HEK293T (cell line): Measurements from ENCODE around the gene CACNA1C.

Source experiments
- CTCF ChIA-PET: fragments of 350-600 bp; formaldehyde crosslinking; extraction: SDS; loops from one replicate; lab custom pipeline; 2021; ENCODE audit warnings: antibody characterized with exemption, inconsistent platforms; lab: Yijun Ruan, JAX
- POLR2A ChIA-PET: fragments of 350-600 bp; formaldehyde crosslinking; extraction: SDS; loops from one replicate; lab custom pipeline; 2020; ENCODE audit warnings: antibody characterized with exemption, inconsistent platforms; lab: Yijun Ruan, JAX
- DNase-seq: peaks from one replicate; pipeline ENCODE4 v3.0.0; 2012; ENCODE audit warnings: mixed read lengths; ENCODE audit errors: extremely low spot score
- ARNT ChIP-seq: fragments of 450-650 bp; IDR thresholded peaks from 2 replicates; pipeline ENCODE4 v1.6.1; 2017; ENCODE audit warnings: mild to moderate bottlenecking
- BHLHE40 ChIP-seq: fragments of 450-650 bp; IDR thresholded peaks from 2 replicates; pipeline ENCODE4 v1.6.1; 2016; ENCODE audit warnings: mild to moderate bottlenecking, moderate library complexity, borderline replicate concordance
- CTBP1 ChIP-seq: fragments of 450-650 bp; IDR thresholded peaks from 2 replicates; pipeline ENCODE4 v1.6.1; 2016; ENCODE audit warnings: borderline replicate concordance
- ELF4 ChIP-seq: fragments of 450-650 bp; IDR thresholded peaks from 2 replicates; pipeline ENCODE4 v1.6.1; 2017; ENCODE audit warnings: antibody characterized with exemption
- FOXA1 ChIP-seq: fragments of 450-650 bp; IDR thresholded peaks from 2 replicates; pipeline ENCODE4 v1.6.1; 2016; ENCODE audit warnings: mild to moderate bottlenecking
- FOXK2 ChIP-seq: fragments of 450-650 bp; IDR thresholded peaks from 2 replicates; pipeline ENCODE4 v1.6.1; 2016; ENCODE audit warnings: mild to moderate bottlenecking
- FOXM1 ChIP-seq: fragments of 450-650 bp; IDR thresholded peaks from 2 replicates; pipeline ENCODE4 v1.6.1; 2017; ENCODE audit warnings: mild to moderate bottlenecking, borderline replicate concordance
- HDGF ChIP-seq: fragments of 450-650 bp; IDR thresholded peaks from 2 replicates; pipeline ENCODE4 v1.6.1; 2017; ENCODE audit warnings: antibody characterized with exemption, borderline replicate concordance
- L3MBTL2 ChIP-seq: fragments of 450-650 bp; conservative IDR thresholded peaks from 2 replicates; pipeline ENCODE4 v1.6.1; 2016; ENCODE audit warnings: mild to moderate bottlenecking
- LEF1 ChIP-seq: fragments of 450-650 bp; IDR thresholded peaks from 2 replicates; pipeline ENCODE4 v1.6.1; 2017; ENCODE audit warnings: mild to moderate bottlenecking, borderline replicate concordance
- NFRKB ChIP-seq: fragments of 450-650 bp; IDR thresholded peaks from 2 replicates; pipeline ENCODE4 v1.6.1; 2016; ENCODE audit warnings: mild to moderate bottlenecking, moderate library complexity
- PKNOX1 ChIP-seq: fragments of 450-650 bp; IDR thresholded peaks from 2 replicates; pipeline ENCODE4 v1.6.1; 2016
- SP1 ChIP-seq: fragments of 450-650 bp; IDR thresholded peaks from 2 replicates; pipeline ENCODE4 v1.6.1; 2017
- SUZ12 ChIP-seq: fragments of 450-650 bp; IDR thresholded peaks from 2 replicates; pipeline ENCODE4 v1.6.1; 2016; ENCODE audit warnings: mild to moderate bottlenecking
- TARDBP ChIP-seq: fragments of 450-650 bp; IDR thresholded peaks from 2 replicates; pipeline ENCODE4 v1.6.1; 2016
- ZNF384 ChIP-seq: fragments of 450-650 bp; IDR thresholded peaks from 2 replicates; pipeline ENCODE4 v1.6.1; 2016

The CACNA1C gene

DNA sequence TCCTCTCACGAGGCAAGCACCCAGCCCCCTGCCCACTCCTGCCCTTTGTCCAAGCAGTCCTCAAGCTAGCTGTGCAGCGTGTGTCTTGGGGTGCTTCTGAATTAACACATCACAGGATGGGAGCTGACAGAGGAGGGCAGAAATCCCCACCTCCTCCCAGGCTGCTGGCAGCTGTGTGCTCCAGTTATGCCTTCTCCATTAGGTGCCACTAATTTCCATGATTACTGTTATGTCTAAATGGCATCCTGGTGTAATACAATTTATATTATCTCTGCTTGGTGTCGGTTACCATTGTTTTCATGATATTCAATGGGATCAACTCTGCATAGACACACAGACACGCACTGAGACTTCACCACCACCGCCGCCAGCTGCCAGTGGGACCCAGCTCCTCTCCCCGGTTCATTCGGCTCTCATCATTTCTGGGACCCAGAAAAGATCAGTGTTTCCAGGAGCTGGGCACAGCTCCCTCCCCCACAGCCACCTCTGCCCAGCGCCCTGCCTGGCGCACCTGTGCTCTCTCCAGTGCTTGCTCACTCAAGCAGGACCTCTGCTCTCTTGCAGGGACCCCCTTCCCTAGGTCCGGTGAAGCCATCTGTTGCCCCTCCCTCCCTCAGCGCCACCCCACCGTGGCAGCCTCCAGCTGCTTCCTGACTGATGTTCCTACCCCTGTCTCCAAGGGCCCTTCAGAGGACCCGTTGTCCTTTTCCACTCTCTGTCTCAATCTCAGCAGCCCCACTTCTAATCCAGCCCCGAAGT lies 574.5 kb downstream of the CACNA1C start:
- no peak for DNase-seq
- CTCF ChIA-PET: interaction anchor here (1.0 kb wide), 1 partner anchor 16 kb away, joined by 4 read pairs; no protein-coding TSS in a partner anchor
- TF ChIP-seq ARNT (no peak), SUZ12 (no peak), SP1 (no peak), NFRKB (no peak), TARDBP (no peak), FOXK2 (no peak), L3MBTL2 (no peak), CTBP1 (no peak), HDGF (no peak)
- POLR2A ChIA-PET: no interaction called here

GRCh38 chr12:2627835-2628191 lies 575.0 kb downstream of the CACNA1C start:
- CTCF ChIA-PET: interaction anchor here (0.5 kb wide), 1 partner anchor 160 kb away, joined by 3 read pairs; no protein-coding TSS in a partner anchor
- TF ChIP-seq PKNOX1 (no peak), FOXK2 (no peak), HDGF (no peak), L3MBTL2 (no peak), FOXM1 (no peak), FOXA1 (no peak), ZNF384 (no peak), NFRKB (no peak)
- DNase-seq: no peak
- POLR2A ChIA-PET: no interaction called here

DNA sequence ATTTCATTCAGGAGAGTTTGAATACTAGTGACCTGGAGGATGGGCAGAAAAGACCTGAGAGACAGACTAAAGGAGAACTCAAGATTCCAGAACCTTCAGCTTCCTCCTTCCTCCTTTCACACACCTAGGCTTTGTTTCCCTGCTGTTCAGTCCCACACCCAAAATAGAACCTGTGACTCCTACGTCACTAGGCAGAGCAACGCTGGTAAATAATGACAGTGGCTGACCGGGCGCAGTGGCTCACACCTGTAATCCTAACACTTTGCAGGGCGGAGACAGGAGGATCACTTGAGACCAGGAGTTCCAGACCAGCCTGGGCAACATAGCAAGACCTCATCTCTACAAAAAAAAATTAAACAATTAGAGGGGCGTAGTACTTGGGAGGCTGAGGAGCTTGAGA lies 575.6 kb downstream of the CACNA1C start:
- ChIA-PET POLR2A (no interaction called here), CTCF (interaction anchor here (0.5 kb wide), 1 partner anchor 159 kb away, joined by 3 read pairs; no protein-coding TSS in a partner anchor)
- no peak for DNase-seq
- TF ChIP-seq BHLHE40 (no peak), CTBP1 (no peak), L3MBTL2 (no peak), LEF1 (no peak), FOXM1 (no peak), ELF4 (no peak), FOXA1 (no peak), NFRKB (no peak), SP1 (no peak), TARDBP (no peak), FOXK2 (no peak)

DNA sequence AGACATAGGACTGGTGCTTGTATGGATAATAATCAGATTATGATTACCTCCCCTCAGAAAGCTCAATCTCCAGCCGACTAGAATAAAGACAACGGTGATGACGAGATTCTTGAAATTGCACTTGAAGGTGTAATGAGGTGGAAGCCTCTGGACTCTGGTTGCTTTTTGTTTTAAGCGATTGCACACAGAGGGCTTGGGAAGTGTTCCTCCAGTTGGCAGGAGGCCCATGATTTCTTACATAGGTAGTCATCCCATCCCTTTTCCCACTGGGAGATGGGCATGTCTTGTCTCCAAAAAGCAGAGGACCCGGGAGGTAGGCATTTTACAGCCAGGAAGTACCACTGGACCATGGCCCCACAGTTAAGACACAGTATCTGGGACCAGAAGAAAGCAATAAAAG lies 576.3 kb downstream of the CACNA1C start:
- POLR2A ChIA-PET: no interaction called here
- CTCF ChIA-PET: no interaction called here
- DNase-seq: no peak
- TF ChIP-seq ZNF384: no peak
- TF ChIP-seq SP1: no peak
- no peak for TF ChIP-seq TARDBP
- TF ChIP-seq NFRKB: no peak
- TF ChIP-seq LEF1: no peak
- no peak for TF ChIP-seq ARNT
- TF ChIP-seq HDGF: no peak
- TF ChIP-seq PKNOX1: no peak
- TF ChIP-seq FOXK2: no peak
- TF ChIP-seq L3MBTL2: no peak
- TF ChIP-seq SUZ12: no peak
- TF ChIP-seq BHLHE40: no peak
- TF ChIP-seq CTBP1: no peak
- TF ChIP-seq ELF4: no peak
- TF ChIP-seq FOXM1: no peak
- no peak for TF ChIP-seq FOXA1

DNA sequence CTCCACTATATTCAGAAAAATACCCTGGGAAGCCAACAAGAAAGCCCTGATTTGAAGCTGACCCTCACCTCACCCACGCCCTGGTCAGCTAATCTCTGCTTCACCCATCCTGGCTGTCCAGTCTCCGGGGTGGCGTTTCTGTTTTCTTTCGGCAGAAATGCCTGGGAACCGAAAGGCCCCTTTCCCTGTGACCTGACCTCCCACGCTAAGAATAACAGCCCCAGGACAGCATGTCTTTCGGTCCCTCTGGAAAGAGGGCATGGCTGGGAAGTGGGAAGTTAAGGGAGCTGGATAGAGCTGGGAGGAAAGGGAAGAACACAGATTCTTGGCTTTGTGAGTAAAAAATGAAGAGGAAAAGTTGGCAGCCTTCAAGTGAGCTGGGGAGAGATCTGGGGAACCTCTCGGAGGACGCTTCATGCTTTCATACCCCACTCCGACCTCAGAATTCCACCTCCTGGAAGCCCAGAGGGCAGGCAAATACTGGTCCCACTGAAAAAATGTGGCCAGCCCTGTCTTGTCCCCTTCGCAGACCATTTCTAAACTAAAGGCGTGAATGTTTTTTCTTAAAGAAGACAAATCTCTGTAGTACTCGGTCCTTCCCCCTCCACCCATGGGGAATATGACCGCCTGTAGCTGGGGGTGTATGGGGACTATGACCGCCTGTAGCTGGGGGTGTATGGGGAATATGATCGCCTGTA lies 579.0 kb downstream of the CACNA1C start:
- no peak for TF ChIP-seq BHLHE40
- no peak for TF ChIP-seq SP1
- TF ChIP-seq L3MBTL2: no peak
- TF ChIP-seq FOXM1: no peak
- no peak for TF ChIP-seq HDGF
- no peak for TF ChIP-seq LEF1
- no peak for TF ChIP-seq ARNT
- no peak for DNase-seq
- ChIA-PET POLR2A (no interaction called here), CTCF (interaction anchor here (1.7 kb wide), 1 partner anchor 9 kb away, joined by 4 read pairs; no protein-coding TSS in a partner anchor)

DNA sequence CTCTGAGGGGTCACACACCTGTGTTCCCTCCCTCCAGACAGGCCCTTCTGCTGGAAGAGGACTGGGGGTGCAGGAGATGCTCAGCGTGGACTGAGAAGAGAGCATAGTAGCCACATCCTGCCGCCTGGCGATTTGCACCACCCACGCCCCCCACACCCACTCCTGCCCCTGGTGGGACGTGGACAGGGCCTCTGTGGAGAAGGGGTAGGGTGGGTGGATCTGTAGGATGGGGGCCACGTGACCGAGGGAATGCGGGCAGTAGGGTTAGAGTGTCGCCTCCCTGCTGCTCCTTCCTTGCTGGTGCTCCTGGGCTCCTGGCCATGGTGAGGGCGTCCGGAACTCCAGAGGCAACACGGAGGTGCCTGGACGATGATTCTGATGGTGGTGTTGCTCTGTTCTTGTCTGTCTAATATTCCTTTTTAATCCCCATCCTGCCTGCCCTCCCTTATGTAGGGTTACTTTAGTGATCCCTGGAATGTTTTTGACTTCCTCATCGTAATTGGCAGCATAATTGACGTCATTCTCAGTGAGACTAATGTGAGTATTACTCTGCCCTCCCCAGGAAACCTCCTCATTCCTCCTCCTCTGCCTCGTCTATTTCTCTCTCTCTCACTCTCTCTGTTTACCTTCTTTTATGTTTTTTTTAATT lies 580.5 kb downstream of the CACNA1C start:
- POLR2A ChIA-PET: no interaction called here
- no peak for DNase-seq
- TF ChIP-seq ARNT: no peak
- no peak for TF ChIP-seq ELF4
- TF ChIP-seq HDGF: no peak
- TF ChIP-seq NFRKB: no peak
- TF ChIP-seq SP1: no peak
- no peak for TF ChIP-seq LEF1
- CTCF ChIA-PET: interaction anchor here (0.7 kb wide), 1 partner anchor 308 kb away, joined by 3 read pairs; no protein-coding TSS in a partner anchor
